Stimulated activated CD8-positive, alpha-beta memory T cell treated with anti-CD3 and anti-CD28 coated beads, Interleukin-12 subunit alpha, Interleukin-12 subunit beta, amount 100 ng/mL, for 24 hours (primary cell): ENCODE results near the gene PPP1R16B.

ENCODE experiments used
- DNase-seq: peaks from one replicate; pipeline ENCODE4 v3.0.0-alpha.2; 2020; ENCODE audit errors: extremely low read depth

Gene PPP1R16B

DNA sequence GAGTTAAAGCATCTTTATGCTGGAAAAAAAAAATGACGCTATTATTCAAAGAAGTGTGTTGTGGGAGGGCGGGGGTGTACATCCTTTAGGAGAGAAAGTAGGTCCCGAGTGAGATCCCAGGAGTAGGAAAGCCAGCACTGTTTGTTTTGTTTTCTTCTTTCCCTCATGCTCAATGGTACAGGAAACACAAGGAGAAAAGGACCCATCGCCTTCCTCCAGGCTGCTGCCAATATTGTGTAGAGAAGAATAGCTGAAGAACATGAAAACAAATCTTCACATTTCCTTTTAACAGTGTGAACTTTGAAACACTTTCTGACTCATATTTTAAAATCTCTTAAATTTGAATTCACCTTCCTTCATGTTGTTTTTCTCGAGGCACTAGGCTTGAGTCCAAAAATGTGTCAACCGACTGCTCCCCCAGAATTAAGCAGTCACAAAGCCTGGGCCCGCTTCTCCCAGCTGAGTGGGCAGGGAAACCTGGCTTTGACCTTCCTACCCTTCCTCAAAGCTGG is 22.3 kb downstream of the PPP1R16B start:
- DNase-seq = no peak

DNA sequence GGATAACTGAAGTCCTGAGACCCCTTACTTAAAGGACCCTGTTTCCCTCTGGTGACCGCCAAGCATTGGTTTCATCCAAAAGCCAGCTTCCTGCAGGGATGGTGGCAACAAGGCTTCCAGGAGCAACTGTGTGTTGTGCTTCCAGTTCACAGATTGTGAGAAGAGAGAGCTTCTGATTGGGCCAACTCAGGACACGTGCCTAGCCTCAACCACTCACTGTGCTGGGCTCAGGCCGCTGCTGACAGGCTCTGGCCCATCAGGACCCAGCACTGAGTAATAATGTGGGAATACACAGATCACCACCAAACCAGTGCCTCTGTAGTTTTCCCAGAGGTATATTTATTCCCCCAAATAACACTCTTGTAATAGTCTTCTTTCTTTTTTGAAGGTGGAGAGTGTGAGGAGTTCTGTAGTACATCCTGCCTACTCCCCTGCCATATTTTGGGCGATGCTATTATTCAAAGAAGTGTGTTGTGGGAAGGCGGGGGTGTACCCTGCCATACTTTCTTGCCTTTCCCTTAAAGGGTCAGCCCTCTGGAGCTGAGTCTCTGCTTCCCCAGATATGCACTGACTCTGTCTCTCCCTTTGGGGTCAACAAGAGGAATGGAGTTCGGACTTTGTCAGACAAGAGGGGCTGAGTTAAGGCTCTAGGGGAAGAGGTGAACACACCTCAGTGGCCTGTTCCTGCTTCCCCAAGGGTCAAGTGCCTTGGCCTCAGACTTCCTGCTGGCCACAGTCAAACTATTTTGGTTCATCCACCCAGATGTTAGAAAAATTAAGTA is 23.2 kb downstream of the PPP1R16B start:
- DNase-seq = no peak

DNA sequence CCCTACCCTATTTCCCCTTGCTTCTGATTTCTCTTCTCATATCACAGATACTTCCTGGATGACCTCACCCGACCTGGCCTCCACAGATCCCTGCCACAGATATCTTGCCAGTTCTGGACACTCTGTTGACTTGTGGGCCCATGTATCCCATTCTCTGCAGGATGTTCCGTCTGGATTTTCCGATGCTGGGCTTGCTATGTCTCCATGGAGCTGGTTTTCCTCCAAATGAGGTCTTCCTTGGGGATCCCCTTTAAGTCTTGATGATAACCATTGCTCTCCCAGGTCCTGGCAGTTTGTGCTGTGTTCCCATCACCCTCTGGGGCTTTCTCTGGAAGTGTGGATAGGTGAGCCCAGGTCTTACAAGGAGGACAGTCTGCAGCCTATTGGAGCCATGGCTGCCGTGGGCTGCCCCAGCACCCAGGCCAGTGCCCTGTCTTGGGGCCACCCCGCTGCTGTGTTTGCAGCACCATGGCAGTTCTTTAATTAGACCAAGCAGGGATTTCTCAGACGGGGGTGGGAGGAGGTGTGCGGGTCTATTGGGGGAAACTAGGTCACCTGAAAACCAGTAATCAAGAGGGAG is 23.9 kb downstream of the PPP1R16B start:
- DNase-seq = no peak

DNA sequence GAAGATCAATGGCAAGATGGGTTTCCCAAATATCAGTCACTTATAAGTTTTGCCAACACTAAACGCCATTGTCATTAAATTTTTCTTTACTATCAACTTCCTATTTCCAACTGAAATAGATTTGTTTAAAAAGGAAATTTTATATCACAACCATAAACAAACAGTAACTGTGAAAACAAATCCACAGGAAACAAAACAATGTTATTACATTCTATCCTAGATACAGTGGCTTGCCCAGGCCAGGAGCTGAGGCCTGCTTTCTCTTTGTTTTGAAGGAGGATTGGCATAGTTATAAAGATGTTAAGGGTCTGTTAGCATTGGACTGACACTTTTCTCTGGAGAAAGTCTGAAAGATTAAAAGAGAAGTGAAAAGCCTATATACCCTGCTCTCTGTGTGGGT is 24.9 kb downstream of the PPP1R16B start:
- no peak for DNase-seq

DNA sequence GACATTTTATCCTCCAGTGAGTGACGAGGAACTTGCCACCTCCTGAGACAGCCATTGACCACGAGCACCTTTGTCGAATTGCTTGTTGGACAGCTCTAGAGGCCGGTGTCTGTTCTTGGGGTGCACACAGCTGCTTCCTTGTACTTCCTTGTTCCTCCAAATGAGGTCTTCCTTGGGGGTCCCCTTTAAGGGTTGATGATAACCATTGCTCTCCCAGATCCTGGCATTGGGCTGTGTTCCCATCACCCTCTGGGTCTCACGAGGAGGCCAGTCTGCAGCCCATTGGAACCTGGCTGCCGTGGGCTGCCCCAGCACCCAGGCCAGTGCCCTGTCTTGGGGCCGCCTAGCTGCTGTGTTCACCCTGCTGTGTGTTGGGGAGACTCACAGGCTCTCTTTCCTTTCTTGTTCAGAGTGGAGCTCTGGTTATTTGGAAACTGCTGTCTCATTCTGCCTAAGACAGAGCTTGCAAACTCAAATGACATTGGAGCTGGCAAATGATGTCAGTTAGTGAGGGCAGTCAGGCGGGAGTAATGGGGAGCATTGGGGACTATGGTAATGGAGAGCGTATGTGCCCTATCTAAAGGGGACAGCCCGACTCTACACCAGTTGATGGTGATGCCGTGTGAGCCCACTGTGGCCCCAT is 25.7 kb downstream of the PPP1R16B start:
- DNase-seq = no peak

DNA sequence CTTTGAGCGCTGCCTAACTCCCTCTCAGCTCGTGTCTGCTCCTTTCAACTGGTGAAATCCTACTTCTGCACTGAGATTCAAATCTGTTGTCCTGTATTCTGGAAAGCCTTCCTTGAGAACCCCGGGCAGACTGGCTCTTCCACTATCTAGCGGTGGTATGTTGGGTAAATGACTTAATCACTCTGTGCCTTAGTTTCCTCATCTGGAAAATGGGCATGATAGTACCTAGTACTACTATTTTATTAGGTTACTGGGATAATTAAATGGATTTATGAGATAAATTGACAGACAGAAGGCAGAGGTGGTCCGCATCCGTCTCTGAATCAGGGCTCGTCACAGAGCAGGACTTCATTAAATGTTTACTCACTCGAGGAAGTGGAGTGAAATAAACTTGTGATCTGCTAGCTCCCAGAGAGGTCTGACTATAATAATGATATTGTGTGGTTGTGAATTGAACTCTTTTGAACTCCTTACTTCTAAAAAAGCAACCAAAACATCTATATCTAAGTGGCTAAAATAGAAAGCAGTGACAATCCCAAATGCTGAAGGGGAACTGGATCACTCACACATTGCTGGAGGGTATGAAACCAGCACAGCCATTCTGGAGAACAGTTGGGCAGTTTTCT is 26.6 kb downstream of the PPP1R16B start:
- DNase-seq = no peak

DNA sequence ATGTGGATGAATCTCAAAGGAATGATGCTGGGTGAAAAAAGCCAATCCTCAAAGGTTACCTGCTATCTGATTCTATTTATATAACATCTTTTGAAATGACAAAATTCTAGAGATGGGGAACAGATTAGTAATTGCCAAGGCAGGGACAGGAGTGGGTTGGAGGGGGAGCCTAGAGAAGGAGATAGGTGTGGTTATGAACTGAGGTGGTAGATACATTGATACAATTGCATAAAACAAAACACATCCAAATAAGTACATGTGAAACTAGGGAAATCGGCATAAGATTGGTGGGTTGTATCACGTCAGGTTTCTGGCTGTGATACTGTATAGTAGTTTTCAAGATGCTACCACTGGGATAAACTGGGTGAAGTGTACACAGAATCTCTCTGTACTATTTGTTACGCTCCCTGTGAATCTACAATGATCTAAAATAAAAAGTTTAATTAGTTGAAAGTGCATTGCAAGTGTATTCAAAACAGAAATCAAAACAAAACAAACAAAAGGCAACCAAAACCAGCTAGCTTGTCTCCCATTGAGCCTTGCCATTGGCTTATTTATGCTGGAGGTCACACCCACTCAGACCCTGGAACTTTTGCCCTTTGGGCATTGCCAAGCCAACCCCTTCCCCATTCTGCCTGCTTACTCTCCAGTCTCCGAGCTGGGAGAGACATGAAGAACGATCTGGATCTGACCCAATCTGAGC is 27.8 kb downstream of the PPP1R16B start:
- no peak for DNase-seq

DNA sequence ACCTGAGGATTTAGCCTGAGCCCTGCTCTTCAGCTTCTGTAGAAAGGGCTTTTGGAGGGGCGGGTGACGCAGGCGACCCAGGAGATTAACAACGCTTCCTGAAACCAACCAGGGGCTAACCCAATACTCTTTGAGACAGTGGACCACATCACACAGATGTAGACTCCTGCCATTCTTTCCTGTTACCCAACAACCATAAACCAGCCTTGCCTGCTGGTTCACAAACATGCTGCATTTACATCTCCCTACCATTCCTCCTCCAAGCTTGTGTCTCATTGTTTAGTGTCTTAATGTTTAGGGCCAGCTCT is 28.3 kb downstream of the PPP1R16B start:
- no peak for DNase-seq

DNA sequence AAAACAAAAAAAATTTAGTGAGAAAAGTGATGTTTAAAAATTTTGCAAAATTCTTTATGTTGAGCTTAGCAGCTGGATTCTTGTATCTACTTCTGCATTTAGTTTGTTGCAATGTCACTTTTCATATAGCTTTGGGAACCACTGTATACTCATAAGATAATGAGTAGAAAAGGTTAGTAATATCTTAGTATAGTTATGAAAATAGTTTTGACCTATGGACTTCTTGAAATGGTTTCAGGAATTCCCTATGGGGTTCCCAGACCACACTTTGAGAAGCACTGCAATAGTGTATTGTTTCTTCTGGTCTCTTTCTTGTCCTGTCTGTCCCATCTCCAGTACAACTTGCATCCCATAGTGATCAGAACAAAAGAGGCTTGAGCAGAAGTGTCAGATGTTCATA is 29.4 kb downstream of the PPP1R16B start:
- DNase-seq = no peak

DNA sequence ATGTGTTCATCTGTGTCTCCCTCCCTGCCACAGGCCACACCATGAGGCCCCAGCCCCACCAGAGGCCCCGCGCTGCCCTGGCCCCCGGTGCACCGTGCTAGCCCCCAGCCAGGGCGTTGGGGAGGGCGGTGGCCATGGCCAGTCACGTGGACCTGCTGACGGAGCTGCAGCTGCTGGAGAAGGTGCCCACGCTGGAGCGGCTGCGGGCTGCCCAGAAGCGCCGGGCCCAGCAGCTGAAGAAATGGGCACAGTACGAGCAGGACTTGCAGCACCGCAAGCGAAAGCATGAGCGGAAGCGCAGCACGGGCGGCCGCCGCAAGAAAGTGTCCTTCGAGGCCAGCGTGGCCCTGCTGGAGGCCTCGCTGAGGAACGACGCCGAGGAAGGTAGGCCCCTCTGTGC is 30.3 kb downstream of the PPP1R16B start:
- DNase-seq = no peak

DNA sequence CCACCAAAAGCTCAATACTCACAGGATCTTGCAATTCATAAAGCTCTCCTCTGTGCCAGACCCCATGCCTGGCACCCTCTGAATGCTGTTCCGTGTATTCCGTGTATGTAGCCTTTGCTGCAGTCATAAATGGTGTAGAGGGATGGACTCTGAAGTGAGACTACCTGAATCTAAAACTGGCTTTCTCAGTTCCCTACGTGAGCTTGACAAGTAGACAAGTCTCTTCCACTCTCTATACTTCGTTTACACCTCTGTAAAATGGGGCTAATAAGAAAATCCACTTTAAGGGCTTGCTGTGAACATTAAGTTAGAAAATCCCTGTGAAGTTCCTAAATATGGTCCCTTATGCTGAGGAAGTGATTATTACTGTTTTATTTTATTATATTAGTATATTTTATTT is 31.5 kb downstream of the PPP1R16B start:
- no peak for DNase-seq

DNA sequence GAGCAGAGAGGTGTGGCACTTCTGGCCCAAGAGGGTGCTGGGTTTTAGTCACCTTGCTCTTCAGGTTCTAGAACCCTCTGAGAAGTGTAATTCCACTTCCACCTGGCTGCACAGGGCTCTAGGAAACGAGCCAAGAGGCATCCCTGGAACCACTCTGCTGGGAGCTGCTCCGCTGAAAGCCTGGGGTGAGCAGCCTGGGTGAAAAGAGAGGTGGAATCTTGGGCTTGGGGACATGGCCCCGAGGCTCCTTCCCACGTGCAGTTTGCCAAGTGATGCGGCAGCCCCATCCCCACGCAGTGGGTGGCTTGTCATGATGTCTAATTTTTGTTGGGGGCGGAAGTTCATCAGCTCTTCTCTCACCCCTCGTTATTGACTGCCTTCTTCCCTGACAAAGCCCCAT is 32.8 kb downstream of the PPP1R16B start:
- DNase-seq = no peak

DNA sequence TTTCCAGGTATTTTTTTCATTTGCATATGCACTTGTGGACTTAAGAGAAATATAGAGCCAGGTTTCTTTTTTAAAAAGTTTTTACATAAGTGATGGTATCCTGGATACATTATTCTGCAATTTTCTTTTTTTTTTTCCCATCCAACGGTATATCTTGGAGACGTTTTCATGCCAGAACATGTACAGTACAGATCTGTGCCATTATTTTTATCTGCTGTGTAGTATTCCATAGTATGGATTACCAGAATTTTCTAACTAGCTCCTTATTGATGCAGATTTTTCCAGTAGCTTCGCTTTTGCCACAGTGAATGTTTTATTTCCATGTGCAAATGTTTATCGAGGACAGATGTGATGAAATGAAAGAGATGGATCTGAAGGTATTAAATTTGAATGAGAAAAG is 34.1 kb downstream of the PPP1R16B start:
- no peak for DNase-seq

DNA sequence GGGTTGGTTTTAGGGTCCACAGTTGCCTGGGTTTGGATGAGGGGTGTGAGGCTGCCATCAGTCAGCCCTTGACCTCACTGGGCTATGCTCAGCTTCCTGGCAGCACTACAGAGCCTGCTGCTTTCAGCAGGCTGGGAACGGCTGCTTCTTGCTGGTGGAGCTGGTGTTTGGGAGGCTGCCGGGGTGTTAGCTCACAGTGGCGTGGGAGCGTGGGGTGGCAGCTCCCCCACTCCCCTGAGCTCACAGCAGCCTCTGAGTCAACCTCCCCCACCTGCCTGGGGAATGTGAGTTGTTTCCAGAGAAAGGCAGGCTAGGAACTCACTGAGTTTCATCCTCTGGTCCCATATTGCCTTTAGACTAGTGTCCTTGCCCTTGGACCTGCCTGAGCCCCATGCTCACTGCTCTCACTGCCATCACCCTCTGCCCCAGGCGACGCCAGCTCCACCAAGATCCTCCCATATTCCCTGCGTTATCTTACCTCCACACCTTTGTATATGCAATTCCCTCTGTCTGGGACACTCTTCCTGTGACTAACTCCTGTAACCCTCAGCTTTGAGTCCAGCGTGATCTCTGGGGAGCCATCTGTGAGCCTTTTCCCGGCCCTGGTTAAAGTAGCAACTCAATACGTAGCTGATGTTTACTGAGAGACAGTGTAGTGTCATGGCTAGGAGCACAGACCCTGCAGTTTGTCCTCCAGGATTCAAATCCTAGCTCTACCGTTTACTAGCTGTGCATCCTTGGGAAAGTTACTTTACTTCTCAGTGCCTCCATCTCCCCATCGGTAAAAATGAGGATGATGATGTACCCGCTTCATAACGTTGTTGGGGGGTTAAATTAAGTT is 34.8 kb downstream of the PPP1R16B start:
- DNase-seq = no peak

DNA sequence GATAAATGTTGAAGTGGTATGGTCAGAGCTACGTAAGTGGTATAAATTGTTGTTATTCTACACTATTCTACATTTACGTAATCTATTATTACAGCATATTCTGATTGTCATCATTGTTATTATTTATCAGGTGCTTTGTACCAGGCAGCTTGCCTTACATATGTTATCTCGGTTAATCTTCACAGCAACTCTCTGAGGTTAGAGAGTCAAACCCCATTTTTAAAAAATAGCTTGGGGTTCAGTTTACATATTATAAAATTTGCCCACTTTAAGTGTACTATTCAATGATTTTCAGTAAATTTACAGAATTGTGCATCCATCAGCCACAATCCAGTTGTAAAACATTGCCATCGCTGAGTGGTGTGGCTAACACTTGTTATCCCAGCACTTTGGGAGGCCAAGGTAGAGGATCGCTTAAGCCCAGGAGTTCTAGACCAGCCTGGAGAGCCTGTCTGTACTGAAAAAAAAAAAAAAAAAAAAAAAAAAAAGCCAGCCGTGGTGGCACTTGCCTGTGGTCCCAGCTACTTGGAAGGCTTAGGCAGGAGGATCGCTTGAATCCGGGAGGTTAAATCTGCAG is 35.5 kb downstream of the PPP1R16B start:
- no peak for DNase-seq

DNA sequence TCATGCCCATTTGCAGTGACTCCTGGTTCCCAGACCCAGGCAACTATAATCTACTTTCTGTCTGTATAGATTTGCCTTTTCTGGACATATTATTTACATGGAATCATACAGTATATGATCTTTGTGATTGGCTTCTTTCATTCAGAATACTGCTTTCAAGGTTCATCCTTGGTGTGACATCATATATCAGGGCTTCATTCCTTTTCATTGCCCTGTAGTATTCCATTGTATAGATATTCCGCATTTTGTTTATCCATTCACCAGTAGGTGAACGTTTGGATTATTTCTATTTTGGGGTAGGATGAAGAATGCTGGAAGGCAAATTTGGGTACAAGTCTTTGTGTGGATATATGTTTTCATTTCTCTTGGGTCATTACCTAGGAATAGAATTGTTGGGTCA is 36.1 kb downstream of the PPP1R16B start:
- no peak for DNase-seq

DNA sequence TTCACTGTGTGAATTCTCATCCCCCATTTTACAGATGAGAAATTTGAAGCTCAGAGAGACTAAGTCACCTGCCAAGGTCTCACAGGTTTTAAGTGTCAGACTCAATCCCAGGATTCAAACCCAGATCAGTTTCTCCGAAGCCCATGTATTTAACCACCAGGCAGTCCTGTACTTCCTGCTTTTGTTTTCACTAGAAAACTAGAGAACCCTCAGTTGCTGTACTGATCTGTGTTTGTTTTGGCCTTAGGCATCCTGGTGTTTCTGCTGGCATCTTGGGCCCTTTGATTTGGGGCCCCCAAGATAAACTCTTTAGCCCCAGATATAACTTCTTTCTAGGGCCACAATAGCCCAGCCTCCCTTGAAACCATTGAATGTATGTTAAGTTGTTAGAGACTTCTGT is 36.5 kb downstream of the PPP1R16B start:
- no peak for DNase-seq

DNA sequence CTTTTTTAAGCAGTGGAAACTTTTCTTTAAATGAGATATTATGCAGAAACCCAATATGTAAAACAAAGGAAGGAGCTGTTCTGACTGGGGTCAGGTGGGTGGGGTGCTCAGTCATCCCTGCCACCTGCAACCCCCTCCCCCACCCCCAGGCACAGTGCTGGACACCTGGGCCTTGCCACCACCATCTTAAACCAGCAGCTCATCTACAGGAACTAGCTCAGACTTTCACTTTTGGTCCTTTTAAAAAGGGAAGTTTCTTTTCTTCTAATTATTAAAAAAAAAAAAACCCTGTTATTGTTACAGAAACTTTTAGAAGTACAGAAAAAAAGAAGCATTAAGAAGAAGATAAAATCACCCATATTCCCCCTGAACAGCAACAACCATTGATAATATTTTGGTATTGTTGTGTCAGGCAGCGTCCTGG is 37.1 kb downstream of the PPP1R16B start:
- DNase-seq = peak; percentile 56

DNA sequence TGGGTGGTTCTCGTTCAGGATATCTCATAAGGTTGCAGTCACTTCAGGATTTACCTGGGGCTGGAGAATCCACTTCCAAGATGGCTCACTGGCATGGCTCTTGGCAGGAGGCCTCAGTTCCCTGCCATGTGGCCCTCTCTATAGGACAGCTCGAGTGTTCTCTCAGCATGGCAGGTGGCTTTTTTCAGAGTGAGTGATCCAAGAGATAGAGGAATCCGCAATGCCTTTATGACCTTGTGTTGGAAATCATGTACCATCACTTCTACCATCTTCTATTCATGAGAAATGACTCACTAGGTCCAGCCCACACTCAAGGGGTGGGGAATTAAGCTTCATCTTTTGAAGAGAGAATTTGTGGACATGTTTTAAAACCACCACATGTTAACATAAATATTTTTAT is 37.8 kb downstream of the PPP1R16B start:
- no peak for DNase-seq

DNA sequence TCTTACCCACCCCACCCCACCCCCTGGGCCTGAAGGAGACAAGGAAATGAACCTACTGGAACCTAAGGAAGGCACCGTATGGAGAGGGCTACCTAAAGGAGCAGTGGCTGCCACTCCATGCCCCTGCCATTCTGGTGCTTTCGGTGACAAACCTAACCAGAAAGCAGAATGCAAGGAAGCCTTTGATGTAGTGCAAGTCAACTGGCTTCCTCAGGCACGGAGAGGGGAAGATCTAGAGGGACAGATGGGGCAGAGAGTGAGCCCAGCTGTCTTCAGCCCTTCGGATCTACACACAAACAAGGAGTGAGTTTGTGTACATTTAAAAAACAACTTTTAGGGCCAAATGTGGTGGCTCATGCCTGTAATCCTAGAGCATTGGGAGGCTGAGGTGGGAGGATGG is 39.5 kb downstream of the PPP1R16B start:
- no peak for DNase-seq

DNA sequence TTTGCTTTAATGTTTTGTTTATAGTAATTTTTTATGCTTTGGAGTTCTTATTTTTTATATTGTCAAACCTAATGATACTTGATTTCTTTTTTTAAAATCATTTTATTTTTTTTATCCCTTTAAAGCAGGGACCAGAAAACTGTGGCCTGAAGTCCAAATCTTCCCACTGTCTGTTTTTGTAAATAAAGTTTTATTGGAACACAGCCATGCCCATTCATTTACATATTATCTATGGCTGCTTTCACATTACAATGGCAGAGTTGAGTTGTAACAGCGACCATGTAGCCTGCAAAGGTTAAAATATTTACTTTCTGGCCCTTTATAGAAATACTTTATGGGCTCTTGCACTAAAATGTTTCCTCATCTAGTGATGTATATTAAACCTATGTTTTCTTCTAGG is 42.3 kb downstream of the PPP1R16B start:
- no peak for DNase-seq
